Measurements from ENCODE around the gene RNF115. TPM values are rescaled to one million over a fixed set of nuclear protein-coding genes. Genes with fewer than 3 reads are reported as not detected.

Gene RNF115
- total and polyA plus RNA-seq, 2 of the 8 experiments (the other 6 are each of a cell fraction or from before 2014, with no cell fraction given), result 4.7 to 10.8 TPM

GRCh38 chr1:145845144-145845513 is 21.2 kb upstream of the RNF115 start:
- Histone ChIP-seq H3K4ac (replicated peaks; ENCODE audit: insufficient read length, low read depth, low read length) (no peak overlapping the region), H3K23me2 (ENCODE audit: low read depth, low read length) (peaks cover 3% of the 10 kb centered on the region), H3K79me1 (ENCODE audit: low read depth, low read length) (no peaks in the 10 kb centered on the region), H2AFZ (ENCODE audit: low read length) (no peak overlapping the region), H4K5ac (ENCODE audit: insufficient read length, low read depth, low read length) (no peak overlapping the region), H3K4me1 (replicated peaks in 1 of 4; ENCODE audit: control insufficient read depth in 3 of 4, insufficient read depth in 4 of 4, low read length in 3 of 4) (peaks cover 0 to 8% (median 0%) of the 10 kb centered on the region in 4 experiments; a peak in 2 of 7 replicates), H2AK5ac (ENCODE audit: low read depth, low read length) (no peak overlapping the region), H3K56ac (replicated peaks; ENCODE audit: insufficient read length, low read depth, low read length) (no peak overlapping the region), H3K27me3 (replicated peaks in 1 of 4; ENCODE audit: control insufficient read depth in 3 of 4, extremely low read depth in 1 of 4, insufficient read depth in 3 of 4, low read length in 3 of 4) (no peaks in the 10 kb centered on the region), H3K14ac (ENCODE audit: insufficient read length) (no peak overlapping the region), H2BK120ac (replicated peaks; ENCODE audit: low read depth, low read length) (no peak overlapping the region), H2BK12ac (ENCODE audit: low read depth, low read length) (no peak overlapping the region), H3K27ac (ENCODE audit: low read depth, low read length) (no peak overlapping the region), H3K9ac (replicated peaks in 1 of 4; ENCODE audit: extremely low read depth in 1 of 4, low read depth in 3 of 4, low read length in 3 of 4) (no peak overlapping the region), H3K23ac (ENCODE audit: insufficient read length) (no peak overlapping the region), H2BK20ac (ENCODE audit: low read length) (peak overlapping the region; percentile 21; the same call in 1 of the 2 replicates), H3K18ac (ENCODE audit: extremely low read depth, low read length) (no peak overlapping the region), H2BK5ac (ENCODE audit: low read depth, low read length) (no peak overlapping the region), H4K91ac (replicated peaks; ENCODE audit: insufficient read length, low read length) (no peak overlapping the region), H2BK15ac (ENCODE audit: low read length) (no peak overlapping the region), H3K4me3 (ENCODE audit: extremely low read depth in 1 of 4, insufficient read depth in 2 of 4, low read depth in 3 of 4, low read length in 4 of 4) (peak overlapping the region in 3 of 4 experiments; percentile 61 to 77 (median 70); a peak in 6 of 8 replicates), H4K8ac (ENCODE audit: extremely low read depth, insufficient read depth, low read length) (no peak overlapping the region), H3K79me2 (ENCODE audit: control insufficient read depth in 1 of 2, insufficient read depth in 2 of 2, low read length in 2 of 2) (no peaks in the 10 kb centered on the region), H3K36me3 (ENCODE audit: control insufficient read depth in 2 of 4, insufficient read depth in 4 of 4, low read length in 3 of 4) (peaks cover 7 to 40% (median 35%) of the 10 kb centered on the region in 4 experiments; a peak in 7 of 8 replicates), H3K4me2 (ENCODE audit: insufficient read depth in 1 of 2, low read depth in 2 of 2, low read length in 2 of 2) (peak overlapping the region; percentile 47 to 89), H4K20me1 (replicated peaks in 1 of 2; ENCODE audit: control insufficient read depth in 1 of 2, insufficient read depth in 2 of 2, low read length in 2 of 2) (peaks cover 2 to 4% of the 10 kb centered on the region in 2 experiments), H3K9me3 (ENCODE audit: insufficient read depth in 2 of 2, low read depth in 1 of 2, low read length in 1 of 2) (no peaks in the 10 kb centered on the region)
- no peak for FAIRE-seq
- ChIA-PET CTCF (ENCODE audit: partially characterized antibody) (interaction anchor here (0.7 to 9.6 kb wide), 33 partner anchors 15 to 189 kb away, joined by 3 to 214 read pairs (median 5); partner anchors contain the start of genes ANKRD34A, ANKRD35, ITGA10 and LIX1L), POLR2A (ENCODE audit: partially characterized antibody) (interaction anchor here (0.8 to 8.2 kb wide), 15 partner anchors 10 to 207 kb away, joined by 3 to 95 read pairs (median 7); partner anchors contain the start of genes PIAS3, POLR3C, RBM8A and RNF115)
- DNase-seq (ENCODE audit: low read depth in 1 of 2, low spot score in 2 of 2), result no peak
- WGBS, 2 experiments (ENCODE audit: extremely low coverage in 1 of 2, insufficient coverage in 1 of 2, insufficient read length in 1 of 2, insufficient replicate concordance in 2 of 2, low coverage in 1 of 2, low lambda C conversion rate in 2 of 2, missing lambda C conversion rate in 1 of 2), result 35 to 100% methylated on average over 2 to 4 of the region's 4 CpGs
- no peak for TF ChIP-seq EGR1 (IDR thresholded peaks at IDR 0.05; ENCODE audit: borderline replicate concordance, low read depth, low read length)
- no peak for TF ChIP-seq BCL11A (IDR thresholded peaks at IDR 0.05; ENCODE audit: low read depth in 2 of 2, low read length in 2 of 2)
- TF ChIP-seq EP300 (IDR thresholded peaks at IDR 0.05; ENCODE audit: borderline replicate concordance in 1 of 2, low read depth in 2 of 2, low read length in 2 of 2), result no peak
- TF ChIP-seq YY1 (IDR thresholded peaks at IDR 0.05; ENCODE audit: low read depth, low read length), result no peak
- TF ChIP-seq CTCF (IDR thresholded peaks at IDR 0.05; ENCODE audit: control extremely low read depth in 1 of 3, insufficient read depth in 1 of 3, low read depth in 1 of 3, low read length in 3 of 3), result no peak
- TF ChIP-seq BACH1 (IDR thresholded peaks at IDR 0.05; ENCODE audit: low read length), result no peak
- TF ChIP-seq POU5F1 (IDR thresholded peaks at IDR 0.05; ENCODE audit: low read depth, low read length), result no peak
- no peak for TF ChIP-seq TAF1 (IDR thresholded peaks at IDR 0.05; ENCODE audit: low read depth, low read length)
- no peak for TF ChIP-seq POLR2AphosphoS5 (IDR thresholded peaks at IDR 0.05; ENCODE audit: low read depth, low read length)
- no peak for TF ChIP-seq FOSL1 (IDR thresholded peaks at IDR 0.05; ENCODE audit: insufficient read depth, low read depth, low read length)
- TF ChIP-seq SIX5 (IDR thresholded peaks at IDR 0.05; ENCODE audit: low read depth, low read length), result no peak
- TF ChIP-seq TBP (IDR thresholded peaks at IDR 0.05; ENCODE audit: low read depth, low read length), result no peak

All from H1 (cell line).